Lower leg skin (tissue), 3 donors: Measurements from ENCODE around the gene RAD1.

Experiments used
- CTCF ChIP-seq, 3 donors: fragments of 450-650 bp; IDR thresholded peaks; one replicate each; pipeline ENCODE4 v1.5.1; 2016; ENCODE audit warnings: antibody characterized with exemption in 3 of 3, mild to moderate bottlenecking in 3 of 3, moderate library complexity in 2 of 3
- POLR2A ChIP-seq, 2 donors: fragments of 450-650 bp; IDR thresholded peaks; one replicate each; pipeline ENCODE4 v1.6.1; 2016 to 2017; ENCODE audit warnings: antibody characterized with exemption in 2 of 2, mild to moderate bottlenecking in 1 of 2, moderate library complexity in 1 of 2

GRCh38 chr5:34899066-34899465 is 16.2 kb downstream of the RAD1 start:
- no peak for TF ChIP-seq CTCF (IDR thresholded peaks at IDR 0.05)
- no peak for TF ChIP-seq POLR2A (IDR thresholded peaks at IDR 0.05)
